BE2C (cell line): ENCODE data around the gene APC2.

Source experiments
- DNase-seq: peaks from one replicate; pipeline ENCODE4 v3.0.0-alpha.2; 2020
- H3K27me3 ChIP-seq: fragments of 250-450 bp; sonication (Bioruptor Pico); 2 replicates; pipeline ENCODE4 v1.5.1; 2020; ENCODE audit warnings: mild to moderate bottlenecking
- H3K36me3 ChIP-seq: fragments of 250-450 bp; sonication (Bioruptor Pico); 2 replicates; pipeline ENCODE4 v1.5.1; 2020; ENCODE audit warnings: mild to moderate bottlenecking
- H3K4me1 ChIP-seq: fragments of 250-450 bp; sonication (Bioruptor Pico); 2 replicates; pipeline ENCODE4 v1.5.1; 2020
- H3K4me3 ChIP-seq: 2 replicates; pipeline ENCODE4 v1.5.1; 2011; ENCODE audit warnings: low read depth, low read length
- H3K9me3 ChIP-seq: fragments of 250-450 bp; sonication (Bioruptor Pico); 2 replicates; pipeline ENCODE4 v1.5.1; 2020
- TF ChIP-seq, protein P1 (sequence below): IDR thresholded peaks from 2 replicates; pipeline ENCODE4 v1.5.1; 2012; ENCODE audit warnings: mild to moderate bottlenecking, low read depth, low read length

Gene APC2

DNA sequence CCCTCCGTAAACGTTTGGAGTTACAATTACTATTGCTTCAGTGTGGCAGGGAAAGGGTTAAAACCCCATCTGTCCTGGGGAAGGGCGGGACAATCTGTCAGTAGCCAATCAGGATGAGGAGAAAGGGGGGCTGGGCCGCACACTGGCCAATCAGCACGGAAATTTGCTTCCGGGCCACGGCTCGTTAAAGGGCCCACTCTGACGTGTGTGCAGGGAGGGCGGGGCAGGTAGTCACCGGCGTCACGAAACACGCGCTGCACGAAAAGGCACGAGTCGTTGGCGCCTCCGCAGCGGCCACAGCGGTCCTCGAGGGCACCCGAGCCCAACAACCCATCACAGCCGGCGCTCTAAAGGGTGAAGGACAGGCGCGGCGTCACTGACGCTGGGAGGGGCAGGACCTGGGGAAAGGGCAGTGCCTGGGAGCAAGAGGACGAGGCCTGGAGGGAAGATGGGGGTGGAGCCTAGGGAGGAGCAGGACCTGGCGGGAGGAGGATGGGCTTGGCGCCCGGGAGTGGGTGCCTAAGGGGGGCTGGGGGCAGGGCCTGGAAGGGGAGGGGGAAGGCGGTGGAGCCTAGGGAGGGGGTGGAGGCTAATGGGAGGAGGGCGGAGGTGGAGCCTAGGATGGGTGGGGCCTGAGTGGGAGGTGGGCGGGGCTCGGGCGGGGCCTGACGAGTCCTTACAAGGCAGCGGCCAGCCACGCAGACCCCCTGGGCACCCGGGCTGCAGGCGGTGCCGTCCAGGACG, 58.0 kb downstream of the APC2 start:
- H3K9me3 ChIP-seq: no peaks in the 10 kb centered on the region; the same call in 1 of the 2 replicates
- peak; percentile 97 for DNase-seq
- TF ChIP-seq, protein P1, sequence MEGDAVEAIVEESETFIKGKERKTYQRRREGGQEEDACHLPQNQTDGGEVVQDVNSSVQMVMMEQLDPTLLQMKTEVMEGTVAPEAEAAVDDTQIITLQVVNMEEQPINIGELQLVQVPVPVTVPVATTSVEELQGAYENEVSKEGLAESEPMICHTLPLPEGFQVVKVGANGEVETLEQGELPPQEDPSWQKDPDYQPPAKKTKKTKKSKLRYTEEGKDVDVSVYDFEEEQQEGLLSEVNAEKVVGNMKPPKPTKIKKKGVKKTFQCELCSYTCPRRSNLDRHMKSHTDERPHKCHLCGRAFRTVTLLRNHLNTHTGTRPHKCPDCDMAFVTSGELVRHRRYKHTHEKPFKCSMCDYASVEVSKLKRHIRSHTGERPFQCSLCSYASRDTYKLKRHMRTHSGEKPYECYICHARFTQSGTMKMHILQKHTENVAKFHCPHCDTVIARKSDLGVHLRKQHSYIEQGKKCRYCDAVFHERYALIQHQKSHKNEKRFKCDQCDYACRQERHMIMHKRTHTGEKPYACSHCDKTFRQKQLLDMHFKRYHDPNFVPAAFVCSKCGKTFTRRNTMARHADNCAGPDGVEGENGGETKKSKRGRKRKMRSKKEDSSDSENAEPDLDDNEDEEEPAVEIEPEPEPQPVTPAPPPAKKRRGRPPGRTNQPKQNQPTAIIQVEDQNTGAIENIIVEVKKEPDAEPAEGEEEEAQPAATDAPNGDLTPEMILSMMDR: no peak
- no peaks in the 10 kb centered on the region for H3K36me3 ChIP-seq
- H3K27me3 ChIP-seq: peaks cover 34% of the 10 kb centered on the region
- H3K4me3 ChIP-seq: peak overlapping the region; percentile 57
- H3K4me1 ChIP-seq: peaks cover 3% of the 10 kb centered on the region; the same call in 1 of the 2 replicates

DNA sequence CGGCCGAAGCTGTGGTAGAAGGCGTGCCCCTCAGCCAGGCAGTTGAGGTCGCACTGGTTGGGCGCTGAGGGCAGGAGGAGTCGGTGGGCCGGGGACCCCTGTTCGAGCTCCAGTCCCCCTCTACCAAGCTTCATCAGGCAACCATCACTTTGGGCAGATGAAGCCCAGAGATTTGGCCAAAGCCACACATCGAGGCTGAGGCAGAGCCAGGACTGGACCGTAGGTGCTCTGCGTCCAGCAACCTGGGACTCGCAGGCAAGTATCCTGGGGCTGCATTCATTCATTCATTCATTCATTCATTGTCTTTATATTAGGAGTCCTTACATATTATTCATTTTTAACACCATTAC, 58.6 kb downstream of the APC2 start:
- no peak for DNase-seq
- Histone ChIP-seq H3K4me3 (no peak overlapping the region; the same call in 1 of the 2 replicates), H3K27me3 (peaks cover 36% of the 10 kb centered on the region), H3K36me3 (no peaks in the 10 kb centered on the region), H3K9me3 (no peaks in the 10 kb centered on the region; the same call in 1 of the 2 replicates), H3K4me1 (peaks cover 3% of the 10 kb centered on the region; the same call in 1 of the 2 replicates)
- TF ChIP-seq, protein P1: no peak

DNA sequence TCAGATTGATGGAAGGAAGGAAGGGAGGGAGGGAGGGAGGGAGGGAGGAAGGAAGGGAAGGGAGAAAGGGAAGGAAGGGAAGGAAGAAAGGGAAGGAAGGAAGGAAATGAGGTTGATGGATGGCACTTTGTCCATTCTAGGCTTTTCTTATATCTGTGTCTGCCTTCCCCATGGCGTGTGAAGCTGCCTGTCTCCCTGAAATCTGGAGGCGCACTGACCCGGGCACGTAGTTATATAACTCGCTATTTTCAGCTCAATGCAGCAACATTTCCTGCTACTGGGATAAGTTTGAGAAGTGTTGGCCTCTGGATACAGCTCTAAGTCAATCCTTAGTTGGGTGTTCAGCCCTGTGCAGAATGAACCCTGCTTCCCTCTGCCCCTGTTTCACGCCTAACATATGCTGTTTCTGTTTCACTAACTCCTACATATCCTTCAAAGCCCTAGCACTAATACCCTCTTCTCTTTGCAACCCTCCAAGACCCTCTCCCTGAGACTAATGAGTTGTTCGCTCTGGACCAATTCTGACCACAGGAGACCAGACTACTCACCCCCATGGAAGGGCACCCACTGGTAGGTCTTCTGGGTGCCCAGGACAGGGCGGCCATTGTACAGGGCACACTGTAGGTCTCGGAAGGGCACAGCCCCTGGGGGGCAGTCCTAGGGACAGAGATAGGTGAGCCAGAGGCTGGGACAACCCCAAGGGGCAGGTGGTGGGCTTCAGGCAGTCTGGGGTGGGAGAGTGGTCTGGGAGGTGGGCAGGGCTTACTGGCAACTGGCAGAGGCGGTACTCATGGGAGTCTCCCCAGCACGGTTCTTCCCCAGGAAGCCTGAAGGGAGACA, 59.9 kb downstream of the APC2 start:
- no peak for DNase-seq
- Histone ChIP-seq H3K9me3 (no peaks in the 10 kb centered on the region; the same call in 1 of the 2 replicates), H3K36me3 (no peaks in the 10 kb centered on the region), H3K4me3 (no peak overlapping the region), H3K27me3 (peaks cover 39% of the 10 kb centered on the region), H3K4me1 (peaks cover 3% of the 10 kb centered on the region; the same call in 1 of the 2 replicates)
- TF ChIP-seq, protein P1: no peak

DNA sequence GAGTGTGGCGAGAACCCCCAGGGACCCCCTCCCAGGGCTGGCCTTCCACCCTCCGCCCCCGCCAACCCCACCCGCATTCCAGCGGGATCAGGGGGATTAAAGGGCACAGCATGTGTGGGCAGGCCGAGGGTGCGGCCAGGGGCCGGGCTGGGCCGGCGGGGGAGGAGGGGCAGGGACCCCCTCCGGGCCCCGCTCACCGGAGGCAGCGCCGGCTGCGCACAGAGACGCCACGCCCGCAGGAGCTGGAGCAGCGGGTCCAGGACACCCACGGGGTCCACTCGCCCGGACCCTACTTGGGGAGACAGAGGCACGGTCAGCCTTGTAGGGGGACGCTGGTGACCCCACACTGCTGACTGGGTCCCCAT, 60.5 kb downstream of the APC2 start:
- TF ChIP-seq, protein P1: no peak
- no peak for DNase-seq
- Histone ChIP-seq H3K27me3 (peaks cover 39% of the 10 kb centered on the region), H3K4me1 (peaks cover 3% of the 10 kb centered on the region; the same call in 1 of the 2 replicates), H3K4me3 (no peak overlapping the region), H3K36me3 (no peaks in the 10 kb centered on the region), H3K9me3 (no peaks in the 10 kb centered on the region; the same call in 1 of the 2 replicates)

DNA sequence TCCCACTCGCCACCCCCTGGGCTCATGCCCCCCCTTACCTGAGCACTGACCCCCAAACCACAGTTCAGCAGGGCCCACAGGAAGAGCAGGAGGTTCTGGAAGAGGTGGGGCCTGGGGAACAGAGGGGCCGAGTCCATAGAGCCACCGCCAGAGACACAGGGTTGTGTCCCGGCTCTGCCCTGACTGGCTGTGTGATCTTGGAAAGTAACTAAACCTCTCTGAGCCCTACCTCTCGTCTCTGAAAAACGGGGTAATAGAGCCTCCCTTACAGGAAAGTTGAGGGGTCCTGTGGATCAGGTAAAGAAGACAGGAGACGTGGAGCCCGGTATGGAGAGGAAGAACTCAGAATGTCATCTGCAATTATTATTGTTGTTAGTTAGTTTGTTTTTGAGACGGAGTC, 60.9 kb downstream of the APC2 start:
- TF ChIP-seq, protein P1: no peak
- peaks cover 39% of the 10 kb centered on the region for H3K27me3 ChIP-seq

More for the DNA sequence above, 60.9 kb downstream of the APC2 start:
- Histone ChIP-seq H3K9me3 (no peaks in the 10 kb centered on the region; the same call in 1 of the 2 replicates), H3K36me3 (no peaks in the 10 kb centered on the region), H3K4me3 (no peak overlapping the region), H3K4me1 (peaks cover 3% of the 10 kb centered on the region; the same call in 1 of the 2 replicates)
- no peak for DNase-seq
